Esophagus muscularis mucosa (tissue), 4 donors: ENCODE data around the gene MUC4. TPM values are rescaled to one million over a fixed set of nuclear protein-coding genes. Genes with fewer than 3 reads are reported as not detected.

ENCODE experiments used
- DNase-seq: peaks from one replicate; pipeline ENCODE4 v3.0.0-alpha.2; 2017; ENCODE audit errors: extremely low spot score
- H3K27ac ChIP-seq, 4 donors: fragments of 200-600 bp; sonication (generic); replicated peaks in 1 of 4; 1 replicate in 3 of 4; 2 replicates in 1 of 4; pipeline ENCODE4 v1.5.1; 2016 to 2019; ENCODE audit warnings: mild to moderate bottlenecking in 1 of 4
- H3K27me3 ChIP-seq, 4 donors: fragments of 200-600 bp; sonication (generic); one replicate each; pipeline versions ENCODE4 v1.5.1 to v1.6.0; 2016 to 2019
- H3K36me3 ChIP-seq, 4 donors: fragments of 200-600 bp; sonication (generic); one replicate each; pipeline ENCODE4 v1.5.1; 2016 to 2019
- H3K4me1 ChIP-seq, 4 donors: fragments of 200-600 bp; sonication (generic); one replicate each; pipeline ENCODE4 v1.5.1; 2016 to 2019
- H3K4me3 ChIP-seq, 4 donors: fragments of 200-600 bp; sonication (generic); 1 replicate in 2 of 4; 2 replicates in 2 of 4; pipeline ENCODE4 v1.5.1; 2016 to 2019; ENCODE audit warnings: mild to moderate bottlenecking in 4 of 4, moderate library complexity in 1 of 4
- H3K9me3 ChIP-seq, 4 donors: fragments of 200-600 bp; sonication (generic); 1 replicate in 3 of 4; 2 replicates in 1 of 4; pipeline ENCODE4 v1.5.1; 2016 to 2019
- CTCF ChIP-seq, 3 experiments: fragments of 200-600 bp in 2 of 3; fragments of 450-650 bp in 1 of 3; sonication (generic) in 2 of 3; IDR thresholded peaks; one replicate each; pipeline ENCODE4 v1.5.1; 2017 to 2019; ENCODE audit warnings: antibody characterized with exemption in 3 of 3, mild to moderate bottlenecking in 2 of 3, moderate library complexity in 1 of 3
- EP300 ChIP-seq: sonication (generic); formaldehyde crosslinking; IDR thresholded peaks from one replicate; pipeline ENCODE4 v1.6.1; 2017; ENCODE audit warnings: antibody characterized with exemption
- POLR2A ChIP-seq: fragments of 450-650 bp; IDR thresholded peaks from one replicate; pipeline ENCODE4 v1.6.1; 2017; ENCODE audit warnings: antibody characterized with exemption, moderate library complexity, mild to moderate bottlenecking, low read depth
- POLR2AphosphoS5 ChIP-seq, 2 donors: sonication (generic); formaldehyde crosslinking; IDR thresholded peaks; one replicate each; pipeline ENCODE4 v1.6.1; 2017; ENCODE audit warnings: antibody characterized with exemption in 2 of 2
- WGBS: methylation state at CpG from one replicate; pipeline ENCODE4 v1.1.5; 2018; 5-methylcytosine and 5-hydroxymethylcytosine counted together
- intact Hi-C: fragments of 100-400 bp; cut with DNase I; formaldehyde crosslinking; loops from one replicate; pipeline ENCODE4 v1.15.1; 2023
- total RNA-seq, 4 donors: library from RNA; depleted of rRNA; stranded (reverse); fragments of >200 nt; gene quantifications; one replicate each; pipeline versions ENCODE4 v1.1.0 to v1.2.1, GENCODE V29; 2016

Gene MUC4
- total RNA-seq, 4 donors from 2014 or later: 0.19 to 0.63 (median 0.42) TPM; not detected in 1

GRCh38 chr3:195802795-195803194, 8.9 kb downstream of the MUC4 start:
- intact Hi-C loops: no loop called here

GRCh38 chr3:195802261-195802701, 9.4 kb downstream of the MUC4 start:
- no peaks in the 10 kb centered on the region for H3K27me3 ChIP-seq
- no peaks in the 10 kb centered on the region for H3K36me3 ChIP-seq
- H3K4me3 ChIP-seq: peak overlapping the region in 2 of 4 donors; percentile 42 to 43
- no peaks in the 10 kb centered on the region for H3K9me3 ChIP-seq
- DNase-seq: no peak
- peaks cover 5 to 27% (median 21%) of the 10 kb centered on the region in 4 donors for H3K4me1 ChIP-seq
- intact Hi-C loops: no loop called here
- 50% methylated on average over 15 of the region's 15 CpGs for WGBS
- peak overlapping the region in 3 of 4 donors; percentile 41 to 72 (median 65) for H3K27ac ChIP-seq
- TF ChIP-seq POLR2A (no peak), EP300 (no peak), CTCF (IDR thresholded peaks at IDR 0.05) (no peak), POLR2AphosphoS5 (IDR thresholded peaks at IDR 0.05) (no peak)

More at GRCh38 chr3:195802795-195803194, 8.9 kb downstream of the MUC4 start:
- no peaks in the 10 kb centered on the region for H3K36me3 ChIP-seq
- H3K27ac ChIP-seq: peak overlapping the region; percentile 41 to 72 (median 56)
- peak overlapping the region; percentile 42 to 56 (median 42) for H3K4me3 ChIP-seq
- H3K9me3 ChIP-seq: no peaks in the 10 kb centered on the region
- TF ChIP-seq CTCF (IDR thresholded peaks at IDR 0.05) (no peak), POLR2A (no peak), EP300 (no peak), POLR2AphosphoS5 (IDR thresholded peaks at IDR 0.05) (no peak)
- no peaks in the 10 kb centered on the region for H3K27me3 ChIP-seq
- DNase-seq: no peak
- H3K4me1 ChIP-seq: peaks cover 5 to 27% (median 21%) of the 10 kb centered on the region in 4 donors
- 17% methylated on average over 9 of the region's 9 CpGs for WGBS

- DNase-seq: no peak
These were observed 10.2 kb downstream of the MUC4 start for GRCh38 chr3:195801251-195802183.

GRCh38 chr3:195800240-195800639, 11.5 kb downstream of the MUC4 start:
- TF ChIP-seq EP300: no peak
- no peak for TF ChIP-seq POLR2AphosphoS5 (IDR thresholded peaks at IDR 0.05)
- no peak for TF ChIP-seq CTCF (IDR thresholded peaks at IDR 0.05)
- no peak for TF ChIP-seq POLR2A
- Histone ChIP-seq H3K4me1 (peaks cover 5 to 27% (median 21%) of the 10 kb centered on the region in 4 donors), H3K4me3 (no peak overlapping the region), H3K36me3 (no peaks in the 10 kb centered on the region), H3K9me3 (no peaks in the 10 kb centered on the region), H3K27me3 (peaks cover 0 to 9% (median 0%) of the 10 kb centered on the region in 4 donors), H3K27ac (no peak overlapping the region)
- intact Hi-C loops: no loop called here
- 85% methylated on average over 6 of the region's 6 CpGs for WGBS
- no peak for DNase-seq

More at GRCh38 chr3:195801251-195802183, 10.2 kb downstream of the MUC4 start:
- Histone ChIP-seq H3K4me3 (no peak overlapping the region), H3K36me3 (no peaks in the 10 kb centered on the region), H3K27me3 (peaks cover 0 to 4% (median 0%) of the 10 kb centered on the region in 4 donors), H3K9me3 (no peaks in the 10 kb centered on the region), H3K27ac (no peak overlapping the region), H3K4me1 (peaks cover 5 to 27% (median 21%) of the 10 kb centered on the region in 4 donors)
- 82% methylated on average over 35 of the region's 35 CpGs for WGBS
- no peak for TF ChIP-seq EP300
- no peak for TF ChIP-seq POLR2A
- TF ChIP-seq CTCF (IDR thresholded peaks at IDR 0.05): no peak
- TF ChIP-seq POLR2AphosphoS5 (IDR thresholded peaks at IDR 0.05): no peak
- intact Hi-C loops: no loop called here
